DND-41 (cell line): ENCODE data around the gene SLC34A3.

Source experiments
- ATAC-seq: fragments of 200-7000 bp; cut with Tn5 transposase; 3 replicates; pipeline ENCODE4 v1.9.1; 2021; ENCODE audit warnings: low read depth; ENCODE audit not compliant: insufficient read depth
- DNase-seq: peaks from one replicate; pipeline ENCODE4 v3.0.0-alpha.2; 2020
- H2AFZ ChIP-seq: 2 replicates; pipeline ENCODE4 v1.6.0; 2012; ENCODE audit warnings: low read depth, low read length
- H3K27ac ChIP-seq: 2 replicates; pipeline ENCODE4 v1.5.1; 2012; ENCODE audit warnings: low read length, inconsistent platforms
- H3K27me3 ChIP-seq: fragments of 200-600 bp; sonication (generic); 2 replicates; pipeline ENCODE4 v1.6.0; 2012; ENCODE audit warnings: low read length, mild to moderate bottlenecking, inconsistent platforms; ENCODE audit not compliant: insufficient read depth, poor library complexity
- H3K36me3 ChIP-seq: 2 replicates; pipeline ENCODE4 v1.5.1; 2012; ENCODE audit warnings: low read length, inconsistent platforms; ENCODE audit not compliant: insufficient read depth
- H3K4me1 ChIP-seq: 2 replicates; pipeline ENCODE4 v1.5.1; 2012; ENCODE audit warnings: mild to moderate bottlenecking, low read length; ENCODE audit not compliant: insufficient read depth
- H3K4me2 ChIP-seq: 2 replicates; pipeline ENCODE4 v1.6.0; 2012; ENCODE audit warnings: mild to moderate bottlenecking, moderate library complexity, low read length, inconsistent platforms; ENCODE audit not compliant: insufficient read depth
- H3K4me3 ChIP-seq, 2 experiments: fragments of 200-600 bp in 1 of 2; shearing (Covaris generic) in 1 of 2; 2 replicates each; pipeline ENCODE4 v1.5.1; 2012 to 2016; ENCODE audit warnings: inconsistent platforms in 2 of 2, low read length in 2 of 2, mild to moderate bottlenecking in 2 of 2, low read depth in 1 of 2, moderate library complexity in 1 of 2
- H3K79me2 ChIP-seq: 2 replicates; pipeline ENCODE4 v1.6.0; 2012; ENCODE audit warnings: low read length, inconsistent platforms; ENCODE audit not compliant: insufficient read depth
- H3K9ac ChIP-seq: 2 replicates; pipeline ENCODE4 v1.6.0; 2012; ENCODE audit warnings: low read depth, mild to moderate bottlenecking, inconsistent platforms, low read length, moderate library complexity
- H3K9me3 ChIP-seq: 2 replicates; pipeline ENCODE4 v1.5.1; 2012; ENCODE audit warnings: low read length, moderate library complexity, mild to moderate bottlenecking, inconsistent platforms; ENCODE audit not compliant: insufficient read depth, severe bottlenecking
- H4K20me1 ChIP-seq: 2 replicates; pipeline ENCODE4 v1.6.0; 2012; ENCODE audit warnings: low read length; ENCODE audit not compliant: insufficient read depth
- EZH2 ChIP-seq: IDR thresholded peaks from 3 replicates; pipeline ENCODE4 v1.6.1; 2012; ENCODE audit warnings: borderline replicate concordance, low read depth, mild to moderate bottlenecking, moderate library complexity, low read length, inconsistent platforms; ENCODE audit not compliant: severe bottlenecking
- TF ChIP-seq, protein P1 (sequence below): IDR thresholded peaks from 2 replicates; pipeline ENCODE4 v1.5.1; 2012; ENCODE audit warnings: borderline replicate concordance, low read length, moderate library complexity, mild to moderate bottlenecking; ENCODE audit not compliant: poor library complexity, severe bottlenecking; ENCODE audit errors: extremely low read depth

SLC34A3 gene

GRCh38 chr9:137191245-137191644 is 39.5 kb upstream of the SLC34A3 start:
- Histone ChIP-seq H3K27ac (no peak overlapping the region), H3K9ac (no peak overlapping the region), H3K4me2 (no peak overlapping the region), H3K27me3 (no peaks in the 10 kb centered on the region), H3K36me3 (peaks cover 39% of the 10 kb centered on the region), H3K4me3 (no peak overlapping the region), H4K20me1 (peaks cover 33% of the 10 kb centered on the region), H2AFZ (no peak overlapping the region), H3K79me2 (peaks cover 41% of the 10 kb centered on the region), H3K9me3 (no peaks in the 10 kb centered on the region), H3K4me1 (peaks cover 36% of the 10 kb centered on the region)
- ATAC-seq (no peak), DNase-seq (no peak)
- TF ChIP-seq, protein P1, sequence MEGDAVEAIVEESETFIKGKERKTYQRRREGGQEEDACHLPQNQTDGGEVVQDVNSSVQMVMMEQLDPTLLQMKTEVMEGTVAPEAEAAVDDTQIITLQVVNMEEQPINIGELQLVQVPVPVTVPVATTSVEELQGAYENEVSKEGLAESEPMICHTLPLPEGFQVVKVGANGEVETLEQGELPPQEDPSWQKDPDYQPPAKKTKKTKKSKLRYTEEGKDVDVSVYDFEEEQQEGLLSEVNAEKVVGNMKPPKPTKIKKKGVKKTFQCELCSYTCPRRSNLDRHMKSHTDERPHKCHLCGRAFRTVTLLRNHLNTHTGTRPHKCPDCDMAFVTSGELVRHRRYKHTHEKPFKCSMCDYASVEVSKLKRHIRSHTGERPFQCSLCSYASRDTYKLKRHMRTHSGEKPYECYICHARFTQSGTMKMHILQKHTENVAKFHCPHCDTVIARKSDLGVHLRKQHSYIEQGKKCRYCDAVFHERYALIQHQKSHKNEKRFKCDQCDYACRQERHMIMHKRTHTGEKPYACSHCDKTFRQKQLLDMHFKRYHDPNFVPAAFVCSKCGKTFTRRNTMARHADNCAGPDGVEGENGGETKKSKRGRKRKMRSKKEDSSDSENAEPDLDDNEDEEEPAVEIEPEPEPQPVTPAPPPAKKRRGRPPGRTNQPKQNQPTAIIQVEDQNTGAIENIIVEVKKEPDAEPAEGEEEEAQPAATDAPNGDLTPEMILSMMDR = no peak
- TF ChIP-seq EZH2 = no peak

- Histone ChIP-seq H3K9ac (no peak overlapping the region), H3K79me2 (peaks cover 34% of the 10 kb centered on the region), H3K4me1 (peaks cover 30% of the 10 kb centered on the region), H3K9me3 (no peaks in the 10 kb centered on the region), H3K27ac (no peak overlapping the region), H3K4me3 (no peak overlapping the region), H3K4me2 (no peak overlapping the region), H4K20me1 (peaks cover 31% of the 10 kb centered on the region), H3K36me3 (peaks cover 32% of the 10 kb centered on the region), H3K27me3 (no peaks in the 10 kb centered on the region), H2AFZ (no peak overlapping the region)
- ATAC-seq (no peak), DNase-seq (no peak)
- TF ChIP-seq, protein P1 = no peak
- no peak for TF ChIP-seq EZH2
Measured at GRCh38 chr9:137191691-137192447, 38.8 kb upstream of the SLC34A3 start.

- Histone ChIP-seq H3K79me2 (peaks cover 30% of the 10 kb centered on the region), H3K4me2 (no peak overlapping the region)
- no peak for DNase-seq
Measured at GRCh38 chr9:137192448-137192780, 38.3 kb upstream of the SLC34A3 start.

More at GRCh38 chr9:137192448-137192780, 38.3 kb upstream of the SLC34A3 start:
- Histone ChIP-seq H3K4me1 (peaks cover 26% of the 10 kb centered on the region), H3K27ac (no peak overlapping the region), H3K4me3 (no peak overlapping the region), H4K20me1 (peaks cover 29% of the 10 kb centered on the region), H3K9me3 (no peaks in the 10 kb centered on the region), H3K36me3 (peaks cover 28% of the 10 kb centered on the region), H3K9ac (no peak overlapping the region), H2AFZ (no peak overlapping the region), H3K27me3 (no peaks in the 10 kb centered on the region)
- TF ChIP-seq, protein P1 = no peak
- TF ChIP-seq EZH2 = no peak
- no peak for ATAC-seq
